Hematopoietic multipotent progenitor cell treated with erythropoietin and hydrocortisone succinate and interleukin-3 and kit ligand, for 4 days (in vitro differentiated cells): ENCODE measurements around the gene COX7A2.

Experiments used
- DNase-seq: peaks from one replicate; pipeline ENCODE4 v3.0.0-alpha.2; 2015

The COX7A2 gene

DNA sequence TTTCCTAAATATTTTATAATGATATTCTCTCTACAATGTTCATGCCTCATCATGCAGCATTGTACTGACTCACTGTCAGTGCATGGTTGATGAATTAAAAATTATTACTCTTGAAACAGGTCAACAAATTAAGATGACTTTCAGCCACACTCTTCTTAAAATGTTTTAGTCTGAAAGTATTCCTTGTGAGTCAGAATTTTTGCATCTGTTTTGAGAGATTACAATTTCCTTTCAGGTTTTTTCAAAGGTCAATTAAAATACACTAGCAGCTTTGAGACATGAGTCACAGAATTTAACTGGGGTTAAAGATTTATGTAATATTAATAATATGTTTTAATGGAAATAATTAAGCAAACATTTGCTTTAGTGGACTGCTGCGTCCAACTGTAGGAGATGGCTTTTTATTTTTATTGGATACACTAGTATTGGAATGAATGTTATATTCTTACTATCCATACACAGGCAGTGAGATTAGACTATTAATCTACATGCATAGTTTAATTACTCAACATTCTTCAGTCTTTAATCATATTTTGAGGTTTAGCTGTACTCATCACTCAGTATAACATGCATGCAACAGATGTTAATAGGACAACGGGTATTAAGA, 47.4 kb downstream of the COX7A2 start:
- DNase-seq, result no peak

DNA sequence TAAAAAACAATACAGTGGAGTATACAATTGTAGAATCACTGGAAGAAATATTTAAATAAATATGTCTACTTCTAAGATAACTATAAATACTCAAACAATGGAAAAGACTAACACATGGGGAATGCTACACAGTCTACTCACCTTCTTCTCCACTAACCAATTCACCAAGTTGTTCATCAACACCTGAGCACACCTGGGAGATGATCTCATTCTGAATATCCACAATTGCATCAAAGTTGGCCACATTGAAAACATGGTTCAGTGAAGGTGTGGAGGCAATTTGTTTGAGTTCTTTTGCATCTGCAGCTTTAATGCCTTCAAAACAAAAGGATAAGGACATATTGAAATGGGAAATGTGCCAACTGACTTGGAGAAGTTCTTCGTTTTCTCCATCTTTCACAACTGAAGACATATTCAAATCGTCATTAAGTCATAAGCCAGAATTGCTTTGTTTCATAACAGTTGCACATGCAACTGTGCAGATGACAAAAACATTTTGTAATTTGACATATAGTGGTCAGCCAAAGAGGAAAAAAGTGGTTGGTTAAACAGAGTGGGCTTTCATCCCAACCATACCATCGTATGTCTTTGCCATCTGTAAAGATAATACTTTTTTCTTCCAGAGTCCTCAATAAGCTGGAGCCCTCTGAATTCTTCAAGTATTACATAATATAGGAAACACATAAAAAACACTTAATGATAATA, 55.2 kb downstream of the COX7A2 start:
- DNase-seq, result no peak
